SK-N-SH (cell line): ENCODE results near the gene MAP4K3. TPM values are rescaled to one million over a fixed set of nuclear protein-coding genes. Genes with fewer than 3 reads are reported as not detected.

Experiments used
- CTCF ChIA-PET: fragments of 300-600, 350-600 bp; formaldehyde crosslinking; extraction: SDS; loops from one replicate; lab custom pipeline; 2021; lab: Yijun Ruan, JAX
- POLR2A ChIA-PET: fragments of 350-600 bp; sonication (Branson Sonifier 250); formaldehyde crosslinking; extraction: SDS; loops from one replicate; lab custom pipeline; 2020; ENCODE audit warnings: antibody characterized with exemption, inconsistent platforms; lab: Yijun Ruan, JAX
- DNase-seq: peaks from one replicate; pipeline ENCODE4 v3.0.0; 2012
- H2AFZ ChIP-seq: fragments of 200-600 bp; sonication (generic); 2 replicates; pipeline ENCODE4 v1.8.1; 2016; ENCODE audit warnings: antibody characterized with exemption, mild to moderate bottlenecking, low read depth
- H3F3A ChIP-seq: fragments of 200-600 bp; sonication (generic); replicated peaks from 2 replicates; pipeline ENCODE3; 2016; ENCODE audit warnings: antibody characterized with exemption, mild to moderate bottlenecking; ENCODE audit not compliant: insufficient read depth
- H3K27ac ChIP-seq, 2 experiments: fragments of 200-500 bp in 1 of 2; fragments of 200-600 bp in 1 of 2; sonication (Bioruptor generic) in 1 of 2; sonication (generic), shearing (Covaris generic) in 1 of 2; 2 replicates each; pipeline versions ENCODE4 v1.5.1 to v1.6.1; 2014 to 2016; ENCODE audit warnings: low read depth in 2 of 2, inconsistent platforms in 1 of 2, low read length in 1 of 2, mild to moderate bottlenecking in 1 of 2, mixed read lengths in 1 of 2
- H3K27me3 ChIP-seq: fragments of 200-600 bp; sonication (generic), shearing (Covaris generic); 2 replicates; pipeline ENCODE4 v1.6.1; 2016; ENCODE audit warnings: mixed run types; ENCODE audit not compliant: insufficient read depth
- H3K36me3 ChIP-seq, 2 experiments: fragments of 200-500 bp in 1 of 2; fragments of 200-600 bp in 1 of 2; sonication (Bioruptor generic) in 1 of 2; sonication (generic) in 1 of 2; replicated peaks in 1 of 2; 2 replicates each; pipeline versions ENCODE3 to v1.5.1; 2014 to 2016; ENCODE audit warnings: low read length in 1 of 2, mild to moderate bottlenecking in 1 of 2; ENCODE audit not compliant: insufficient read depth in 2 of 2, control insufficient read depth in 1 of 2
- H3K4me1 ChIP-seq, 2 experiments: fragments of 200-500 bp in 1 of 2; fragments of 200-600 bp in 1 of 2; sonication (Bioruptor generic) in 1 of 2; sonication (generic), shearing (Covaris generic) in 1 of 2; 2 replicates each; pipeline versions ENCODE4 v1.5.1 to v1.6.1; 2014 to 2016; ENCODE audit warnings: low read depth in 1 of 2, low read length in 1 of 2, mixed run types in 1 of 2; ENCODE audit not compliant: insufficient read depth in 2 of 2, control insufficient read depth in 1 of 2
- H3K4me2 ChIP-seq: fragments of 200-600 bp; sonication (generic), shearing (Covaris generic); 2 replicates; pipeline ENCODE4 v1.6.1; 2017; ENCODE audit warnings: mixed run types
- H3K4me3 ChIP-seq, 2 experiments: fragments of 200-500 bp in 1 of 2; fragments of 200-600 bp in 1 of 2; sonication (Bioruptor generic) in 1 of 2; sonication (generic), shearing (Covaris generic) in 1 of 2; 2 replicates each; pipeline versions ENCODE4 v1.5.1 to v1.8.1; 2014 to 2016; ENCODE audit warnings: low read depth in 2 of 2, inconsistent platforms in 1 of 2, low read length in 1 of 2, mild to moderate bottlenecking in 1 of 2, mixed read lengths in 1 of 2, moderate library complexity in 1 of 2
- H3K79me2 ChIP-seq: fragments of 200-600 bp; sonication (generic); 2 replicates; pipeline ENCODE4 v1.8.1; 2017; ENCODE audit warnings: mild to moderate bottlenecking; ENCODE audit not compliant: insufficient read depth
- H3K9ac ChIP-seq: fragments of 200-600 bp; sonication (generic); 2 replicates; pipeline ENCODE4 v1.6.1; 2017; ENCODE audit warnings: mixed run types
- H3K9me2 ChIP-seq: fragments of 200-600 bp; sonication (generic); 2 replicates; pipeline ENCODE4 v1.6.1; 2017; ENCODE audit warnings: mixed run types
- H3K9me3 ChIP-seq: fragments of 200-600 bp; sonication (generic); 2 replicates; pipeline ENCODE4 v1.6.1; 2017; ENCODE audit warnings: mixed run types, mild to moderate bottlenecking, moderate library complexity
- H4K20me1 ChIP-seq: fragments of 200-600 bp; sonication (generic); 2 replicates; pipeline ENCODE4 v1.6.1; 2017; ENCODE audit warnings: mild to moderate bottlenecking, mixed run types; ENCODE audit not compliant: insufficient read depth
- CHD2 ChIP-seq: fragments of 150-350 bp; IDR thresholded peaks from 2 replicates; pipeline ENCODE4 v1.6.1; 2018; ENCODE audit warnings: low read length; ENCODE audit not compliant: partially characterized antibody
- CTCF ChIP-seq: fragments of 200-600 bp; sonication (generic); IDR thresholded peaks from 2 replicates; pipeline ENCODE4 v1.6.1; 2017; ENCODE audit warnings: antibody characterized with exemption, mild to moderate bottlenecking, moderate library complexity
- ELF1 ChIP-seq: IDR thresholded peaks from 2 replicates; pipeline ENCODE4 v1.4.0; 2012
- EP300 ChIP-seq, 2 experiments: IDR thresholded peaks; 2 replicates each; pipeline versions ENCODE4 v1.4.0 to v1.6.1; 2012; ENCODE audit warnings: borderline replicate concordance in 1 of 2, low read depth in 1 of 2, low read length in 1 of 2
- IRF3 ChIP-seq: fragments of 150-350 bp; IDR thresholded peaks from 2 replicates; pipeline ENCODE4 v1.6.1; 2016; ENCODE audit warnings: mild to moderate bottlenecking, low read depth, low read length
- MEF2A ChIP-seq: IDR thresholded peaks from 2 replicates; pipeline ENCODE4 v1.4.0; 2012; ENCODE audit warnings: low read depth, borderline replicate concordance
- MXI1 ChIP-seq: IDR thresholded peaks from 2 replicates; pipeline ENCODE4 v1.6.1; 2012; ENCODE audit warnings: mild to moderate bottlenecking, low read depth, low read length, improper control_type of control experiment
- NFIC ChIP-seq: IDR thresholded peaks from 2 replicates; pipeline ENCODE4 v1.4.0; 2012; ENCODE audit warnings: borderline replicate concordance
- POLR2AphosphoS5 ChIP-seq: IDR thresholded peaks from 2 replicates; pipeline ENCODE4 v1.6.1; 2012; ENCODE audit warnings: low read depth, low read length
- RAD21 ChIP-seq: IDR thresholded peaks from 2 replicates; pipeline ENCODE4 v1.6.1; 2012; ENCODE audit warnings: mild to moderate bottlenecking, low read length
- RCOR1 ChIP-seq: fragments of 150-350 bp; IDR thresholded peaks from 2 replicates; pipeline ENCODE4 v1.6.1; 2017; ENCODE audit warnings: antibody characterized with exemption, low read length
- SMC3 ChIP-seq: IDR thresholded peaks from 2 replicates; pipeline ENCODE4 v1.6.1; 2012; ENCODE audit warnings: low read depth, low read length, improper control_type of control experiment
- TEAD4 ChIP-seq: IDR thresholded peaks from 2 replicates; pipeline ENCODE4 v1.4.0; 2012; ENCODE audit warnings: mild to moderate bottlenecking, borderline replicate concordance; ENCODE audit not compliant: insufficient read depth
- USF1 ChIP-seq: IDR thresholded peaks from 2 replicates; pipeline ENCODE4 v1.4.0; 2012; ENCODE audit warnings: low read depth, borderline replicate concordance
- USF2 ChIP-seq: fragments of 150-350 bp; IDR thresholded peaks from 2 replicates; pipeline ENCODE4 v1.6.1; 2017; ENCODE audit warnings: antibody characterized with exemption, low read length, low read depth, borderline replicate concordance
- ZBTB33 ChIP-seq: IDR thresholded peaks from 2 replicates; pipeline ENCODE4 v1.4.0; 2012; ENCODE audit warnings: low read depth, borderline replicate concordance
- WGBS: methylation state at CpG from one replicate; pipeline ENCODE4 v1.1.6; 2017; ENCODE audit warnings: low lambda C conversion rate; 5-methylcytosine and 5-hydroxymethylcytosine counted together
- polyA plus RNA-seq, 3 experiments: library from polyadenylated mRNA; depleted of rRNA; stranded (reverse); fragments of >200 nt; gene quantifications; 2 replicates each; pipeline ENCODE4 v1.2.3, GENCODE V29; 2012

Gene MAP4K3
- polyA plus RNA-seq, 1 of the 3 experiments (the other 2 are of a cell fraction): 8.8 TPM

- TF ChIP-seq CTCF: no peak
- TF ChIP-seq ZBTB33: no peak
- no peak for TF ChIP-seq CHD2
- TF ChIP-seq POLR2AphosphoS5: no peak
- TF ChIP-seq RAD21: no peak
- TF ChIP-seq IRF3: no peak
- no peak for TF ChIP-seq RCOR1
- no peak for TF ChIP-seq TEAD4
- no peak for TF ChIP-seq EP300 (IDR thresholded peaks at IDR 0.05; ENCODE audit: borderline replicate concordance in 1 of 2, low read depth in 1 of 2, low read length in 1 of 2)
- TF ChIP-seq USF2: no peak
- TF ChIP-seq SMC3: no peak
- no peak for TF ChIP-seq NFIC
- no peak for TF ChIP-seq ELF1
- TF ChIP-seq USF1: no peak
- TF ChIP-seq MXI1: no peak
- TF ChIP-seq MEF2A: no peak
- H4K20me1 ChIP-seq: no peaks in the 10 kb centered on the region
- no peak overlapping the region for H3K27ac ChIP-seq
- H3K79me2 ChIP-seq: no peaks in the 10 kb centered on the region
- ChIA-PET POLR2A (no interaction called here), CTCF (interaction anchor here (1.5 kb wide), 2 partner anchors 10 to 11 kb away, joined by 3 to 4 read pairs; no protein-coding TSS in a partner anchor)
- H2AFZ ChIP-seq: no peak overlapping the region
- H3K4me3 ChIP-seq: no peak overlapping the region
- no peak overlapping the region for H3K9ac ChIP-seq
- no peaks in the 10 kb centered on the region for H3K27me3 ChIP-seq
- no peak overlapping the region for H3K4me2 ChIP-seq
- H3K9me3 ChIP-seq: no peaks in the 10 kb centered on the region
- peaks cover 62 to 78% of the 10 kb centered on the region in 2 experiments for H3K36me3 ChIP-seq
- H3K9me2 ChIP-seq: no peaks in the 10 kb centered on the region
- H3F3A ChIP-seq: no peaks in the 10 kb centered on the region
- 85% methylated on average over 1 of the region's 1 CpG for WGBS
- DNase-seq: no peak
- no peaks in the 10 kb centered on the region for H3K4me1 ChIP-seq
Measured at GRCh38 chr2:39275016-39275415, 162.1 kb downstream of the MAP4K3 start.
